ENCODE results near the gene ZNF385B.
"Not testable (repeated sequence)": the region's sequence is repeated elsewhere in the genome, so short reads cannot be mapped to it uniquely, and the experiment has no call there.

Gene ZNF385B

GRCh38 chr2:179470089-179470488, 391.3 kb downstream of the ZNF385B start:
- DNase-seq = no peak

DNA sequence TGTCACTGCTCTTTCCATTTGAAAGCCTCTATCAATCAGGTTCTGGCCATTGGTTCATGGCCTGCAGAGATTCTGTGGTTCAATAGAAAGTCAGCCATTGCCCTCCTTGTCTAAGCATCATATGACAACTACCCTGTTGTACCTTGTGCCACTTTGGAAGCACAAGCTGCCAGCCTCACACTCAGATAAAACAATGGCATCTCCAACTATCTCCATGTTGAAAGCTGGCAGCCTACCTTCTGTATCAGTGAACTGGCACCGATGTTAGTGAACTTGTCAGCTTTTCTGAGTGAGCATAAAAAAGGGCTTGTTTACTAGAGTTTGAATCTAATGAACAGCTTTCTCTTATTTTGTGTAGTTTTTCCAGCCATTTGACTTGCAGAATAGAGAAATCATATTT, 393.5 kb downstream of the ZNF385B start:
- DNase-seq = no peak

DNA sequence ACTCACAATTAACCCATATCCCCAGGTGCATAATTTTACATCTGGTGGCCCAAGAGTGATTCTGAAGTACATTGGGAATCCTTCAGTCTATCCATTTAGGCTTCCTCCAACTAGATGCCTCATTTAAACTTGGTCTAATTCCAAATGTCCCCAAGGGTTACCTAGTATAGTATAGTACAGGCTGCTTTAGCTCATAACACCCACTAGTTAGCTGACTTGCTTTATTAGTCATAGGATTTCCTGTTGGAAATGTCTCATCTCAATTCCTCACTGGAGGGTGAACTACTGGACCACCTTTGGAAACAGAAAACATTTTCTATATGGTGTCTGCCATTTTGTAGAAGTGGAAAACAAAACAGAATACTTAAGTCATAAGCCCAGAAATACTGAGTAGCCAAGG, 394.3 kb downstream of the ZNF385B start:
- no peak for DNase-seq

GRCh38 chr2:179461420-179461819, 400.0 kb downstream of the ZNF385B start:
- DNase-seq = no peak

GRCh38 chr2:179460181-179460929, 401.1 kb downstream of the ZNF385B start:
- no peak for DNase-seq

GRCh38 chr2:179458113-179458512, 403.3 kb downstream of the ZNF385B start:
- not testable (repeated sequence) for DNase-seq

DNA sequence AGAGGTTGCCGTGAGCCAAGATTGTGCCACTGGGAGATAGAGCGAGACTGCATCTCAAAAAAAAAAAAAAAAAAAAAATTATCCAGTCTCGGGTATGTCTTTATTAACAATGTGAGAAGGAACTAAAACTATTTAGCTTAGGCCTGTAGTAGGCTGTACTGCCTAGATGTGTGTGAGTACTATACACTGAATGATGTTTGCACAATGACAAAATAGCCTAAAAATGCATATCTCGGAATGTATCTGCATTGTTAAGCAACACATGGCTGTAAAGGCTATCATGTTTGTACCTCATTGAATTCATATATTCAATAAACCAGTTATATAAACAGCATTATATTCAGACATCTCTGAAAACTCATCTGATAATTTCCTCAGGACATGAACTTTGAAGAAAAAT, 405.6 kb downstream of the ZNF385B start:
- DNase-seq = no peak

DNA sequence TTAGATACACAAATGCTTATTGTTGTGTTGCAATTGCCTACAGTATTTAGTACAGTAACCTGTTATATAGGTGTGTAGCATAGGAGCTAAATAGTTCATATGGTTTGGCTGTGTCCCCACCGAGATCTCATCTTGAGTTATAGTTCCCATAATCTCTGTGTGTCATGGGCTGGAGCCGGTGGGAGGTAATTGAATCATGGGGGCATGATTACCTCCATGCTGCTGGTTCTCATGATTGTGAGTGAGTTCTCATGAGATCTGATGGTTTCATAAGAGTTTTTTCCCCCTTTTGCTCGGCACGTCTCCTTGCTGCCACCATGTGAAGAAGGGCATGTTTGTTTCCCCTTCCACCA, 406.3 kb downstream of the ZNF385B start:
- no peak for DNase-seq

DNA sequence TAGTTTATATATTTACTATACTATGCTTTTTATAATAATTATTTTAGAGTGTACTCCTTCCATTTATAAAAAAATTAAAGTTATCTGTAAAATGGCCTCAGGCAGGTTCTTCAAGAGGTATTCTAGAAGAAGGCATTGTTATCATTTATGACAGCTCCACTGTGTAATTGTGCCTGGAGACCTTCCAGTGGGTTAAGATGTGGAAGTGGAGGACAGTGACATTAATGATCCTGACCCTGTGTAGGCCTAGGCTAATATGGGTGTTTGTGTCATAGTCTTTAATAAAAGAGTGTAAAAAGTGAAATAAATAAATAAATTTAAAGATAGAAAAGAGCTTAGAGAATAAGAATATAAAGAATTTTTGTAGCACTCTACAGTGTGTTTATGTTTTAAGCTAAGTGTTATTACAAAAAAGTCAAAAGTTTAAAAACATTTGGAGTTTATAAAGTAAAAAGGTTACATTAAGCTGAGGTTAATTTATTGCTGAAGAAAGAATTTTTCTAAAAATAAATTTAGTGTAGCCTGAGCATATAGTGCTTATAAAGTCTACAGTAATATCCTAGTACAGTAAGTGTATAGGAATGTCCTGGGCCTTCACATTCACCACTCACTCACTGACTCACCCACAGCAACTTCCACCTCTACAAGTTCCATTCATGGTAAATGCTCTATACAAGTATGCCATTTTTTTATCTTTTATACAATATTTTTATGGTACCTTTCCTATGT, 406.8 kb downstream of the ZNF385B start:
- no peak for DNase-seq

DNA sequence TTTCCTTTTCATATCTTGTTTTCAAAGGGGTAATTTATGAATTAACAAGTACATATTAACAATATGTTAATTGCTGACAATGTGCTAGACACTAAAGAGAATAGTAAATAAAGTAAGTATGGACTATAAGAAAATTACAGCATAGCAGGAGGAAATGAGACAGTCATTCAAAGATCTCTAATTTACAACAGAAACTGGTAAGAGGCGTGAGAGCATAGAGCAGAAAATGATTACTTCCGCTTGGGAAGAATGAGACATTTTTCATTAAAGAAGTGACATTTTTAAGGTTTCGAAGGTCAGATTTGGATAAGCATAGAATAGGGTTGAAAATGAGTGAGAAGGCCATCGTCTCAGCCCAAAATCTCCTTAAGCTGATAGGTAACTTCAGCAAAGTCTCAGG, 412.4 kb downstream of the ZNF385B start:
- no peak for DNase-seq

GRCh38 chr2:179447839-179448447, 413.5 kb downstream of the ZNF385B start:
- no peak for DNase-seq

GRCh38 chr2:179447421-179447820, 414.0 kb downstream of the ZNF385B start:
- no peak for DNase-seq

- no peak for DNase-seq
Measured at GRCh38 chr2:179446476-179447141, 414.8 kb downstream of the ZNF385B start.

DNA sequence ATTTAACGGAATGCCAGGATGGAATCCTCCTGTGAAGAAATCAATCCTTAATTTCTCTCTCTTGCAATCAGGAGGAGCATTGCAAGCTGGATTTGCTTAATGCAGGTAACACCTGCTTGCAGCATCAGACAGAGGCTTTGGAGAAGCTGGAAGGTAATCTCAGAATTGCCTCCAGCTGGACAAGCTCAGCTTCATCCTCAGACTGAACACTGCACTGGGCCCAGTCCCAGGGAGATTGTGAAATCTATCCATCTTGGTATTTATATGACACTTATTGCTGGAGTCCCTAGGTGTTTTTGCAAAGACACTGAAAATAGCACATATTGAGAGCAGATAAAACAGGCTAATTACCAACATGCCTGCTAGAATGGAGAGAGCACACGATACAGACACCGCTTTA, 417.4 kb downstream of the ZNF385B start:
- no peak for DNase-seq

GRCh38 chr2:179443180-179443579, 418.2 kb downstream of the ZNF385B start:
- DNase-seq = no peak

DNA sequence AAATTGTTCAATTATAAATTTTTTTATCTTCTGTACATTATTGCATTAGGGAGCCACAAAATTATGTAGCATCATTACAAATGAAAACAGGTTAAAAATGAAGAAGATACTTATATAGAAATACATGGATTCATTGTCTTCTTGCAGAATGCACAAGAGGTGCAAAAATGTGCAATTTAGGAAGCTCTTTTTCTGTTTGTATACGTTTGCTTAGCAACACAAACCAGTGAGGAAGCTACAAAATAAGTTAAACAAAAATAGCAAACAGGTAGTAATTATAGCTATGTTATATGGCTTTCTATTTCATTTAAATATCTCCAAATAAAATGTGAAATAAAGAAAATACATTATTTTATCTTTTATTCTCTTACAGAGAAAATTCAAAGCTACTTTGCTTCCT, 419.2 kb downstream of the ZNF385B start:
- DNase-seq = no peak

- no peak for DNase-seq
Measured at GRCh38 chr2:179441551-179441950, 419.9 kb downstream of the ZNF385B start.

GRCh38 chr2:179440642-179441251, 420.7 kb downstream of the ZNF385B start:
- no peak for DNase-seq

GRCh38 chr2:179438654-179439053, 422.8 kb downstream of the ZNF385B start:
- DNase-seq = no peak

DNA sequence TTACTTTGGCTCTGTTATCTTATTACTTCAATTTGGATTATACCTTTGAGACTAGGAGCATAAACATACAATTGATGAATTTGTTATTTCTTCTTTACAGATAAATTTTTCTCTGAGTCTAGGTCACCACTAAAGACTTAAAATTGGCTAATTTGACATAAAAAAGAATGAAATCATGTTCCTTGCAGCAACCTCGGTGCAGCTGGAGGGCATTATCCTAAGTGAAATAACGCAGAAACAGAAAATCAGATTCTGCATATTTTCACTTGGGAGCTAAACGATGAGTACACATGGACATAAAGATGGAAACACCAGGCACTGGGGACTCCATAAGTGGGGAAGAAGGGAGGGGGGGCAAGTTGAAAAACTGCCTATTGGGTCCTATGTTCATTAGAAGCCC, 424.0 kb downstream of the ZNF385B start:
- no peak for DNase-seq

- DNase-seq = no peak
Measured at GRCh38 chr2:179435566-179435965, 425.8 kb downstream of the ZNF385B start.

DNA sequence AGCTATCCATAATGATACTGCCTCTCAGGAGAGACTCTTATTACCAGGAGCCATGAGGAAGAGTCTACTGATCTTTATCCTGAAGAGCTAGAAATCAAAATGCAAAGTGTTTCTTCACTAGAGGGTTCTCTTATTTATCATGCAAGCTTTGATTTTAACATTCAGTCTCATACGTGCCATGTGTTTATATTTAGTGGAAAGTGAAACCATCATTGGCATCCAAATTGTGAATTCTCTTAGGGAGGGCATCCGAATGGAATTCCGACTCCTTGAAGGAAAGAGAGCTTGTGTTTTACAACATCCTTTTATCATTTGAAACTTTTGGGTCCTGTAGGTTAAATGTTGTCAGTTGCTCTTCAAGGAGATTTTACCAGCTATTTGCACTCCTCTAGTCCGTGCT, 426.4 kb downstream of the ZNF385B start:
- no peak for DNase-seq

- DNase-seq = no peak
Measured at GRCh38 chr2:179434357-179434756, 427.1 kb downstream of the ZNF385B start.
